RWPE2 (cell line): ENCODE results near the gene MYCBPAP.

Experiments
- ATAC-seq: fragments of 200-7000 bp; cut with Tn5 transposase; 3 replicates; pipeline ENCODE4 v1.9.1; 2021; ENCODE audit warnings: low read depth
- DNase-seq: peaks from one replicate; pipeline ENCODE4 v3.0.0-alpha.2; 2020; ENCODE audit warnings: low spot score
- H3K27ac ChIP-seq: fragments of 450-650 bp; 2 replicates; pipeline ENCODE4 v1.5.1; 2017; ENCODE audit warnings: mild to moderate bottlenecking; ENCODE audit not compliant: poor library complexity, severe bottlenecking
- H3K27me3 ChIP-seq: fragments of 250-450 bp; sonication (Bioruptor Pico); 2 replicates; pipeline ENCODE4 v1.5.1; 2021; ENCODE audit warnings: mild to moderate bottlenecking, moderate library complexity; ENCODE audit not compliant: insufficient read depth, poor library complexity, severe bottlenecking
- H3K36me3 ChIP-seq: fragments of 250-450 bp; sonication (Bioruptor Pico); 2 replicates; pipeline ENCODE4 v1.5.1; 2020; ENCODE audit warnings: low read depth, mild to moderate bottlenecking, moderate library complexity
- H3K4me1 ChIP-seq: fragments of 250-450 bp; sonication (Bioruptor Pico); 2 replicates; pipeline ENCODE4 v1.5.1; 2021; ENCODE audit warnings: mild to moderate bottlenecking, moderate library complexity; ENCODE audit not compliant: insufficient read depth, poor library complexity, severe bottlenecking
- H3K4me3 ChIP-seq: fragments of 250-450 bp; sonication (Bioruptor Pico); 2 replicates; pipeline ENCODE4 v1.5.1; 2021; ENCODE audit warnings: mild to moderate bottlenecking, moderate library complexity; ENCODE audit not compliant: severe bottlenecking
- H3K9me3 ChIP-seq: fragments of 250-450 bp; sonication (Bioruptor Pico); 2 replicates; pipeline ENCODE4 v1.5.1; 2021; ENCODE audit warnings: mild to moderate bottlenecking, moderate library complexity; ENCODE audit not compliant: severe bottlenecking
- TF ChIP-seq, protein P1 (sequence below): fragments of 450-650 bp; IDR thresholded peaks from one replicate; pipeline ENCODE4 v1.5.1; 2017; ENCODE audit warnings: mild to moderate bottlenecking, moderate library complexity; ENCODE audit not compliant: poor library complexity, severe bottlenecking

MYCBPAP gene

DNA sequence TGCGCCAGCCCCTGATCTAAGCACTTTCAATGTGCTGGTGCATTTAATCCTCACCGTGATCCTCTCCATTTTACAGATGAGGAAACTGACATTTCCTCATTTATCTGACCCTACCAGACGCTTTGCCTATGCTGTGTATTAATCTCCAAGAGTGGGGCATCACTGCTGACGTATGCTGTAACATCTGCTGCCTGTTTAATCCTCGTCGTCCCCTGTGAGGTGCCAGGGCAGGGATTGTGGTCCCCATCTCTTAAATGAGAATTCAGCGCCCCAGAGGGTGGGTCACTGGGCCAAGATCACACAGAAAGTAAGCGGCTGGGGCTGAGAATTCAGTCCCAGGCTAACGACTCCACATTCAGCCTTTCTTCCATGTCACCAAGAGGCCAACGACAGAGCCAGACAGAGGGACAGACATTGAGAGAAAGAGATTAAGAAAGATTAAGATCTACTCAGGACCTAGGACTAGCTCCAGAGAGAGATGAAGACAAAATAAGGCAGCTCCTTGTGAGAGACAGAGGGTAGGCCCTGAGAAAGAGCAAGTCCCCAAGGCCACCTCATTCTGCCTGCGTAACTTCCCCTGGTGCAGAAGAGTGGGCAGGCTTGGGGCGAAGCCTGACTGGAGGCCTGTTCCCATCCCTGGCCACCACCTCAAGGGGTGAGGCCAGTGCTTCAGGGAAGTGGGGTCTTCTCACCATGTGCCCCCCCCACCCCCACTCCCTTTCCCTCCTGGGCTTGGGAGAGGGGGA is 65.8 kb downstream of the MYCBPAP start:
- no peak overlapping the region for H3K4me3 ChIP-seq
- no peaks in the 10 kb centered on the region for H3K4me1 ChIP-seq
- no peaks in the 10 kb centered on the region for H3K9me3 ChIP-seq
- DNase-seq (no peak), ATAC-seq (no peak)
- no peak overlapping the region for H3K27ac ChIP-seq
- TF ChIP-seq, protein P1, sequence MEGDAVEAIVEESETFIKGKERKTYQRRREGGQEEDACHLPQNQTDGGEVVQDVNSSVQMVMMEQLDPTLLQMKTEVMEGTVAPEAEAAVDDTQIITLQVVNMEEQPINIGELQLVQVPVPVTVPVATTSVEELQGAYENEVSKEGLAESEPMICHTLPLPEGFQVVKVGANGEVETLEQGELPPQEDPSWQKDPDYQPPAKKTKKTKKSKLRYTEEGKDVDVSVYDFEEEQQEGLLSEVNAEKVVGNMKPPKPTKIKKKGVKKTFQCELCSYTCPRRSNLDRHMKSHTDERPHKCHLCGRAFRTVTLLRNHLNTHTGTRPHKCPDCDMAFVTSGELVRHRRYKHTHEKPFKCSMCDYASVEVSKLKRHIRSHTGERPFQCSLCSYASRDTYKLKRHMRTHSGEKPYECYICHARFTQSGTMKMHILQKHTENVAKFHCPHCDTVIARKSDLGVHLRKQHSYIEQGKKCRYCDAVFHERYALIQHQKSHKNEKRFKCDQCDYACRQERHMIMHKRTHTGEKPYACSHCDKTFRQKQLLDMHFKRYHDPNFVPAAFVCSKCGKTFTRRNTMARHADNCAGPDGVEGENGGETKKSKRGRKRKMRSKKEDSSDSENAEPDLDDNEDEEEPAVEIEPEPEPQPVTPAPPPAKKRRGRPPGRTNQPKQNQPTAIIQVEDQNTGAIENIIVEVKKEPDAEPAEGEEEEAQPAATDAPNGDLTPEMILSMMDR, result no peak
- no peaks in the 10 kb centered on the region for H3K36me3 ChIP-seq
- H3K27me3 ChIP-seq, result no peaks in the 10 kb centered on the region

DNA sequence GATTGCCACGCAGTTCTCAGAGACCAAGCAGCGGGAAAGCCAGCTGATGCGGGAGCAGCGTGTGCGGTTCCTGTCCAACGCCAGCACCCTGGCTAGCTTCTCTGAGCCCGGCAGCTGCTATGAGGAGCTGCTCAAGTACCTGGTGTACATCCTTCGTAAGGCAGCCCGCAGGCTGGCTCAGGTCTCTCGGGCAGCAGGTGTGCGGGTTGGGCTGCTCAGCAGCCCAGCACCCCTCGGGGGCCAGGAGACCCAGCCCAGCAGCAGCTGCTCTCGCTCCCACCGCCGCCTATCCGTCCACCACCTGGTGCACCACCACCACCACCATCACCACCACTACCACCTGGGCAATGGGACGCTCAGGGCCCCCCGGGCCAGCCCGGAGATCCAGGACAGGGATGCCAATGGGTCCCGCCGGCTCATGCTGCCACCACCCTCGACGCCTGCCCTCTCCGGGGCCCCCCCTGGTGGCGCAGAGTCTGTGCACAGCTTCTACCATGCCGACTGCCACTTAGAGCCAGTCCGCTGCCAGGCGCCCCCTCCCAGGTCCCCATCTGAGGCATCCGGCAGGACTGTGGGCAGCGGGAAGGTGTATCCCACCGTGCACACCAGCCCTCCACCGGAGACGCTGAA is 67.5 kb downstream of the MYCBPAP start:
- ATAC-seq, result no peak
- DNase-seq, result no peak
- Histone ChIP-seq H3K9me3 (no peaks in the 10 kb centered on the region), H3K36me3 (no peaks in the 10 kb centered on the region), H3K27me3 (no peaks in the 10 kb centered on the region), H3K4me3 (no peak overlapping the region), H3K4me1 (no peaks in the 10 kb centered on the region), H3K27ac (no peak overlapping the region)
- TF ChIP-seq, protein P1, result no peak

DNA sequence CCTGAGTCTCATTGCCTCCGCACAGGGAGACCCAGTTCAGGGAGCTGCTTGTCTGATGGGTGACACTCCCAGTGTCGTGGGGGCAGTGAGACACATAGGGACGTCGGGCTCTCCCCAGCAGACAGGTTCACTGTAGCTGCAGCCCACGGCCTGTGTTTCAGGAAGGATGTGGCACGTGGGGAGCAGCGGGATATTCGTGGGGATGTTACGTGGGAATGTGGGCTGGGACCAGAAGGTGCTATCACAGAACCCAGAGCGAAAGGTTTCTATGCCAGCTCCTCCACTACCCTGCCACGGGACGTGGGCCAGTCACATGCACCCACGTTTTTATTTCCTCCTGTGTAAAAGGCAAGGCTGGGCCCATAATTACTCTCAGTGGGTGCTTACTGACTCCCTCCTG is 68.6 kb downstream of the MYCBPAP start:
- H3K4me3 ChIP-seq, result no peak overlapping the region
- TF ChIP-seq, protein P1, result no peak
- no peaks in the 10 kb centered on the region for H3K27me3 ChIP-seq
- no peaks in the 10 kb centered on the region for H3K4me1 ChIP-seq
- no peaks in the 10 kb centered on the region for H3K9me3 ChIP-seq
- H3K36me3 ChIP-seq, result no peaks in the 10 kb centered on the region
- no peak for DNase-seq
- H3K27ac ChIP-seq, result no peak overlapping the region
- ATAC-seq, result no peak

DNA sequence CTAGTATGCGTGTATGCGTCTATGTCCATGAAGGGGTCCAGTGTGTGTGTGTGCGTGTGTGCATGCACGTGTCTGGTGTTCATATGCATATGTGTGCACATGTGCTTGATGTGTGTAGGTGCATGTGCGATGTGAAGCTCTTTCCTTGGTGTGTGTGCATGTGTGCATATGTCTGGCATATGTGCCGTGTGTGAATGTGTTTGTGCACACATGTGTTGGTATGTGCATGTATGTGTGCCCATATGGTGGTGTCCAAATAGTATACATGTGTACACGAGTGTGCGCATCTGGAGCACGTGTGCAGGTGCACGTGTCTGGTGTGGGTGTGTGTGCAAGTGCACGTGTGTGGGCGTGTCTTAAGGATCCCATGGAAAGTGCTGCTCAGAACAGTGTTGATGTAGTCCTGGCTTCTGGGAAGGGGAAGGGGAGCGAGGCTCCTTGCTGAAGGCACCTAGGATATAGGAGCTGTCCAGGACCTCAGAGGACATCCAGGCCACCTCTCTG is 69.3 kb downstream of the MYCBPAP start:
- ATAC-seq, result no peak

More for the DNA sequence above, 69.3 kb downstream of the MYCBPAP start:
- Histone ChIP-seq H3K36me3 (no peaks in the 10 kb centered on the region), H3K9me3 (no peaks in the 10 kb centered on the region), H3K4me1 (no peaks in the 10 kb centered on the region), H3K4me3 (no peak overlapping the region), H3K27ac (no peak overlapping the region), H3K27me3 (no peaks in the 10 kb centered on the region)
- DNase-seq, result no peak
- TF ChIP-seq, protein P1, result no peak
